HEK293 (cell line): ENCODE data around the gene CEP170B.

Experiments
- FEZF1 ChIP-seq: fragments of 450-650 bp; formaldehyde crosslinking; IDR thresholded peaks from 2 replicates; pipeline ENCODE4 v1.5.1; 2016; ENCODE audit warnings: missing biosample characterization, missing genetic modification characterization
- GLIS1 ChIP-seq: fragments of 450-650 bp; formaldehyde crosslinking; IDR thresholded peaks from 2 replicates; pipeline ENCODE4 v1.5.1; 2016; ENCODE audit warnings: missing biosample characterization, missing genetic modification characterization
- HOXC10 ChIP-seq: sonication (generic); formaldehyde crosslinking; IDR thresholded peaks from 2 replicates; pipeline ENCODE4 v1.8.1; 2023; ENCODE audit warnings: mild to moderate bottlenecking, missing genetic modification reagents
- KLF8 ChIP-seq: fragments of 450-650 bp; formaldehyde crosslinking; IDR thresholded peaks from 2 replicates; pipeline ENCODE4 v1.5.1; 2016; ENCODE audit warnings: missing biosample characterization, missing genetic modification characterization
- PBX3 ChIP-seq: sonication (generic); formaldehyde crosslinking; IDR thresholded peaks from 2 replicates; pipeline ENCODE4 v1.8.1; 2022; ENCODE audit warnings: mild to moderate bottlenecking, moderate library complexity, missing genetic modification reagents
- SP3 ChIP-seq: fragments of 450-650 bp; formaldehyde crosslinking; IDR thresholded peaks from 2 replicates; pipeline ENCODE4 v1.5.1; 2016; ENCODE audit warnings: missing biosample characterization, missing genetic modification characterization
- WT1 ChIP-seq: fragments of 450-650 bp; formaldehyde crosslinking; IDR thresholded peaks from 2 replicates; pipeline ENCODE4 v1.5.1; 2016; ENCODE audit warnings: missing biosample characterization, missing genetic modification characterization
- YY1 ChIP-seq: fragments of 450-650 bp; formaldehyde crosslinking; IDR thresholded peaks from 2 replicates; pipeline ENCODE4 v1.5.1; 2018; ENCODE audit warnings: missing biosample characterization, missing genetic modification characterization
- ZBTB6 ChIP-seq: fragments of 450-650 bp; formaldehyde crosslinking; IDR thresholded peaks from 2 replicates; pipeline ENCODE4 v1.5.1; 2017; ENCODE audit warnings: missing biosample characterization, missing genetic modification characterization
- ZEB2 ChIP-seq: fragments of 450-650 bp; formaldehyde crosslinking; IDR thresholded peaks from 2 replicates; pipeline ENCODE4 v1.5.1; 2016; ENCODE audit warnings: missing biosample characterization, missing genetic modification characterization
- ZNF121 ChIP-seq: fragments of 450-650 bp; formaldehyde crosslinking; IDR thresholded peaks from 2 replicates; pipeline ENCODE4 v1.5.1; 2016; ENCODE audit warnings: missing biosample characterization, missing genetic modification characterization
- ZNF146 ChIP-seq: fragments of 450-650 bp; formaldehyde crosslinking; IDR thresholded peaks from 2 replicates; pipeline ENCODE4 v1.5.1; 2016; ENCODE audit warnings: missing biosample characterization, missing genetic modification characterization
- ZNF157 ChIP-seq: fragments of 450-650 bp; formaldehyde crosslinking; IDR thresholded peaks from 2 replicates; pipeline ENCODE4 v1.5.1; 2016; ENCODE audit warnings: missing biosample characterization, missing genetic modification characterization
- ZNF16 ChIP-seq: fragments of 450-650 bp; formaldehyde crosslinking; IDR thresholded peaks from 2 replicates; pipeline ENCODE4 v1.5.1; 2016; ENCODE audit warnings: low read depth, missing biosample characterization, missing genetic modification characterization
- ZNF184 ChIP-seq: fragments of 450-650 bp; IDR thresholded peaks from 2 replicates; pipeline ENCODE4 v1.5.1; 2018; ENCODE audit warnings: missing biosample characterization, mild to moderate bottlenecking, missing genetic modification characterization
- ZNF335 ChIP-seq: fragments of 450-650 bp; formaldehyde crosslinking; conservative IDR thresholded peaks from 2 replicates; pipeline ENCODE4 v1.5.1; 2016; ENCODE audit warnings: missing biosample characterization, missing genetic modification characterization
- ZNF366 ChIP-seq: fragments of 450-650 bp; formaldehyde crosslinking; conservative IDR thresholded peaks from 2 replicates; pipeline ENCODE4 v1.5.1; 2016; ENCODE audit warnings: missing biosample characterization, missing genetic modification characterization
- ZNF394 ChIP-seq: fragments of 450-650 bp; formaldehyde crosslinking; IDR thresholded peaks from 2 replicates; pipeline ENCODE4 v1.5.1; 2016; ENCODE audit warnings: missing biosample characterization, missing genetic modification characterization, mild to moderate bottlenecking, moderate library complexity, borderline replicate concordance
- ZNF416 ChIP-seq: fragments of 450-650 bp; formaldehyde crosslinking; IDR thresholded peaks from 2 replicates; pipeline ENCODE4 v1.5.1; 2016; ENCODE audit warnings: missing biosample characterization, missing genetic modification characterization
- ZNF610 ChIP-seq: fragments of 450-650 bp; formaldehyde crosslinking; IDR thresholded peaks from 2 replicates; pipeline ENCODE4 v1.5.1; 2016; ENCODE audit warnings: missing biosample characterization, missing genetic modification characterization, borderline replicate concordance
- ZNF623 ChIP-seq: fragments of 450-650 bp; formaldehyde crosslinking; IDR thresholded peaks from 2 replicates; pipeline ENCODE4 v1.5.1; 2016; ENCODE audit warnings: missing biosample characterization, missing genetic modification characterization
- ZNF677 ChIP-seq: fragments of 450-650 bp; IDR thresholded peaks from 2 replicates; pipeline ENCODE4 v1.5.0; 2018; ENCODE audit warnings: missing biosample characterization, mild to moderate bottlenecking, missing genetic modification characterization, moderate library complexity
- ZNF792 ChIP-seq: fragments of 450-650 bp; formaldehyde crosslinking; IDR thresholded peaks from 2 replicates; pipeline ENCODE4 v1.5.1; 2016; ENCODE audit warnings: missing biosample characterization, missing genetic modification characterization
- TF ChIP-seq, protein P1 (sequence below): fragments of 450-650 bp; formaldehyde crosslinking; IDR thresholded peaks from 2 replicates; pipeline ENCODE4 v1.5.1; 2016; ENCODE audit warnings: missing biosample characterization, missing genetic modification characterization, borderline replicate concordance
- TF ChIP-seq, protein P2 (sequence below): fragments of 450-650 bp; formaldehyde crosslinking; IDR thresholded peaks from 2 replicates; pipeline ENCODE4 v1.5.1; 2016; ENCODE audit warnings: missing biosample characterization, missing genetic modification characterization
- TF ChIP-seq, protein P3 (sequence below): fragments of 450-650 bp; formaldehyde crosslinking; IDR thresholded peaks from 2 replicates; pipeline ENCODE4; 2016; ENCODE audit warnings: missing biosample characterization, missing genetic modification characterization
- TF ChIP-seq, protein P4 (sequence below): fragments of 450-650 bp; formaldehyde crosslinking; conservative IDR thresholded peaks from 2 replicates; pipeline ENCODE4 v1.5.1; 2016; ENCODE audit warnings: low read depth, missing biosample characterization, missing genetic modification characterization

Gene CEP170B

GRCh38 chr14:104865631-104866441 lies 768 bp downstream of the CEP170B start (continued):
- TF ChIP-seq ZBTB6 (tag by site-specific recombination), result no peak; the same call in 1 of the 2 replicates
- no peak for TF ChIP-seq ZNF677
- TF ChIP-seq HOXC10 (CRISPR knock-in tag), result no peak
- peak; percentile 67; the same call in 1 of the 2 replicates for TF ChIP-seq YY1
- no peak for TF ChIP-seq ZNF792 (tag by site-specific recombination)
- peak; percentile 94 for TF ChIP-seq KLF8 (tag by site-specific recombination)
- TF ChIP-seq ZNF394 (tag by site-specific recombination), result no peak
- peak; percentile 81 for TF ChIP-seq GLIS1 (tag by site-specific recombination)
- TF ChIP-seq, protein P1, sequence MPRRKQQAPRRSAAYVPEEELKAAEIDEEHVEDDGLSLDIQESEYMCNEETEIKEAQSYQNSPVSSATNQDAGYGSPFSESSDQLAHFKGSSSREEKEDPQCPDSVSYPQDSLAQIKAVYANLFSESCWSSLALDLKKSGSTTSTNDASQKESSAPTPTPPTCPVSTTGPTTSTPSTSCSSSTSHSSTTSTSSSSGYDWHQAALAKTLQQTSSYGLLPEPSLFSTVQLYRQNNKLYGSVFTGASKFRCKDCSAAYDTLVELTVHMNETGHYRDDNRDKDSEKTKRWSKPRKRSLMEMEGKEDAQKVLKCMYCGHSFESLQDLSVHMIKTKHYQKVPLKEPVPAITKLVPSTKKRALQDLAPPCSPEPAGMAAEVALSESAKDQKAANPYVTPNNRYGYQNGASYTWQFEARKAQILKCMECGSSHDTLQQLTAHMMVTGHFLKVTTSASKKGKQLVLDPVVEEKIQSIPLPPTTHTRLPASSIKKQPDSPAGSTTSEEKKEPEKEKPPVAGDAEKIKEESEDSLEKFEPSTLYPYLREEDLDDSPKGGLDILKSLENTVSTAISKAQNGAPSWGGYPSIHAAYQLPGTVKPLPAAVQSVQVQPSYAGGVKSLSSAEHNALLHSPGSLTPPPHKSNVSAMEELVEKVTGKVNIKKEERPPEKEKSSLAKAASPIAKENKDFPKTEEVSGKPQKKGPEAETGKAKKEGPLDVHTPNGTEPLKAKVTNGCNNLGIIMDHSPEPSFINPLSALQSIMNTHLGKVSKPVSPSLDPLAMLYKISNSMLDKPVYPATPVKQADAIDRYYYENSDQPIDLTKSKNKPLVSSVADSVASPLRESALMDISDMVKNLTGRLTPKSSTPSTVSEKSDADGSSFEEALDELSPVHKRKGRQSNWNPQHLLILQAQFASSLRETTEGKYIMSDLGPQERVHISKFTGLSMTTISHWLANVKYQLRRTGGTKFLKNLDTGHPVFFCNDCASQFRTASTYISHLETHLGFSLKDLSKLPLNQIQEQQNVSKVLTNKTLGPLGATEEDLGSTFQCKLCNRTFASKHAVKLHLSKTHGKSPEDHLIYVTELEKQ (tag by site-specific recombination), result no peak
- peak; percentile 96 for TF ChIP-seq WT1 (tag by site-specific recombination)
- peak; percentile 36; the same call in 1 of the 2 replicates for TF ChIP-seq PBX3 (CRISPR knock-in tag)
- no peak for TF ChIP-seq ZNF184 (tag by site-specific recombination)
- TF ChIP-seq ZNF366 (tag by site-specific recombination), result peak; percentile 83
- TF ChIP-seq ZNF16, result peak; percentile 34; the same call in 1 of the 2 replicates
- TF ChIP-seq SP3 (tag by site-specific recombination), result peak; percentile 89
- no peak for TF ChIP-seq ZNF416
- peak; percentile 74; the same call in 1 of the 2 replicates for TF ChIP-seq ZNF610
- no peak for TF ChIP-seq ZNF121 (tag by site-specific recombination)
- TF ChIP-seq, protein P2, sequence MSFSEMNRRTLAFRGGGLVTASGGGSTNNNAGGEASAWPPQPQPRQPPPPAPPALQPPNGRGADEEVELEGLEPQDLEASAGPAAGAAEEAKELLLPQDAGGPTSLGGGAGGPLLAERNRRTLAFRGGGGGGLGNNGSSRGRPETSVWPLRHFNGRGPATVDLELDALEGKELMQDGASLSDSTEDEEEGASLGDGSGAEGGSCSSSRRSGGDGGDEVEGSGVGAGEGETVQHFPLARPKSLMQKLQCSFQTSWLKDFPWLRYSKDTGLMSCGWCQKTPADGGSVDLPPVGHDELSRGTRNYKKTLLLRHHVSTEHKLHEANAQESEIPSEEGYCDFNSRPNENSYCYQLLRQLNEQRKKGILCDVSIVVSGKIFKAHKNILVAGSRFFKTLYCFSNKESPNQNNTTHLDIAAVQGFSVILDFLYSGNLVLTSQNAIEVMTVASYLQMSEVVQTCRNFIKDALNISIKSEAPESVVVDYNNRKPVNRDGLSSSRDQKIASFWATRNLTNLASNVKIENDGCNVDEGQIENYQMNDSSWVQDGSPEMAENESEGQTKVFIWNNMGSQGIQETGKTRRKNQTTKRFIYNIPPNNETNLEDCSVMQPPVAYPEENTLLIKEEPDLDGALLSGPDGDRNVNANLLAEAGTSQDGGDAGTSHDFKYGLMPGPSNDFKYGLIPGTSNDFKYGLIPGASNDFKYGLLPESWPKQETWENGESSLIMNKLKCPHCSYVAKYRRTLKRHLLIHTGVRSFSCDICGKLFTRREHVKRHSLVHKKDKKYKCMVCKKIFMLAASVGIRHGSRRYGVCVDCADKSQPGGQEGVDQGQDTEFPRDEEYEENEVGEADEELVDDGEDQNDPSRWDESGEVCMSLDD (tag by site-specific recombination), result peak; percentile 53; the same call in 1 of the 2 replicates
- TF ChIP-seq, protein P3, sequence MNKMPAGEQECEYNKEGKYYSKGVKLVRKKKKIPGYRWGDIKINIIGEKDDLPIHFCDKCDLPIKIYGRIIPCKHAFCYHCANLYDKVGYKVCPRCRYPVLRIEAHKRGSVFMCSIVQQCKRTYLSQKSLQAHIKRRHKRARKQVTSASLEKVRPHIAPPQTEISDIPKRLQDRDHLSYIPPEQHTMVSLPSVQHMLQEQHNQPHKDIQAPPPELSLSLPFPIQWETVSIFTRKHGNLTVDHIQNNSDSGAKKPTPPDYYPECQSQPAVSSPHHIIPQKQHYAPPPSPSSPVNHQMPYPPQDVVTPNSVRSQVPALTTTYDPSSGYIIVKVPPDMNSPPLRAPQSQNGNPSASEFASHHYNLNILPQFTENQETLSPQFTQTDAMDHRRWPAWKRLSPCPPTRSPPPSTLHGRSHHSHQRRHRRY (tag by site-specific recombination), result 0 out of 2 replicates have a peak, but pooled peaks have one; percentile 35
- TF ChIP-seq ZNF146 (tag by site-specific recombination), result no peak
- no peak for TF ChIP-seq ZNF157 (tag by site-specific recombination)
- TF ChIP-seq FEZF1 (tag by site-specific recombination), result no peak
- TF ChIP-seq ZNF335 (tag by site-specific recombination), result peak; percentile 80
- TF ChIP-seq ZNF623 (tag by site-specific recombination), result no peak
- TF ChIP-seq, protein P4, sequence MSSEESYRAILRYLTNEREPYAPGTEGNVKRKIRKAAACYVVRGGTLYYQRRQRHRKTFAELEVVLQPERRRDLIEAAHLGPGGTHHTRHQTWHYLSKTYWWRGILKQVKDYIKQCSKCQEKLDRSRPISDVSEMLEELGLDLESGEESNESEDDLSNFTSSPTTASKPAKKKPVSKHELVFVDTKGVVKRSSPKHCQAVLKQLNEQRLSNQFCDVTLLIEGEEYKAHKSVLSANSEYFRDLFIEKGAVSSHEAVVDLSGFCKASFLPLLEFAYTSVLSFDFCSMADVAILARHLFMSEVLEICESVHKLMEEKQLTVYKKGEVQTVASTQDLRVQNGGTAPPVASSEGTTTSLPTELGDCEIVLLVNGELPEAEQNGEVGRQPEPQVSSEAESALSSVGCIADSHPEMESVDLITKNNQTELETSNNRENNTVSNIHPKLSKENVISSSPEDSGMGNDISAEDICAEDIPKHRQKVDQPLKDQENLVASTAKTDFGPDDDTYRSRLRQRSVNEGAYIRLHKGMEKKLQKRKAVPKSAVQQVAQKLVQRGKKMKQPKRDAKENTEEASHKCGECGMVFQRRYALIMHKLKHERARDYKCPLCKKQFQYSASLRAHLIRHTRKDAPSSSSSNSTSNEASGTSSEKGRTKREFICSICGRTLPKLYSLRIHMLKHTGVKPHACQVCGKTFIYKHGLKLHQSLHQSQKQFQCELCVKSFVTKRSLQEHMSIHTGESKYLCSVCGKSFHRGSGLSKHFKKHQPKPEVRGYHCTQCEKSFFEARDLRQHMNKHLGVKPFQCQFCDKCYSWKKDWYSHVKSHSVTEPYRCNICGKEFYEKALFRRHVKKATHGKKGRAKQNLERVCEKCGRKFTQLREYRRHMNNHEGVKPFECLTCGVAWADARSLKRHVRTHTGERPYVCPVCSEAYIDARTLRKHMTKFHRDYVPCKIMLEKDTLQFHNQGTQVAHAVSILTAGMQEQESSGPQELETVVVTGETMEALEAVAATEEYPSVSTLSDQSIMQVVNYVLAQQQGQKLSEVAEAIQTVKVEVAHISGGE (tag by site-specific recombination), result peak; percentile 71
- peak; percentile 69 for TF ChIP-seq ZEB2 (tag by site-specific recombination)
